DND-41 (cell line): ENCODE measurements around the gene COL4A2.

ENCODE experiments used
- ATAC-seq: fragments of 200-7000 bp; cut with Tn5 transposase; 3 replicates; pipeline ENCODE4 v1.9.1; 2021; ENCODE audit warnings: low read depth; ENCODE audit not compliant: insufficient read depth
- DNase-seq: peaks from one replicate; pipeline ENCODE4 v3.0.0-alpha.2; 2020
- H2AFZ ChIP-seq: 2 replicates; pipeline ENCODE4 v1.6.0; 2012; ENCODE audit warnings: low read depth, low read length
- H3K27ac ChIP-seq: 2 replicates; pipeline ENCODE4 v1.5.1; 2012; ENCODE audit warnings: low read length, inconsistent platforms
- H3K27me3 ChIP-seq: fragments of 200-600 bp; sonication (generic); 2 replicates; pipeline ENCODE4 v1.6.0; 2012; ENCODE audit warnings: low read length, mild to moderate bottlenecking, inconsistent platforms; ENCODE audit not compliant: insufficient read depth, poor library complexity
- H3K36me3 ChIP-seq: 2 replicates; pipeline ENCODE4 v1.5.1; 2012; ENCODE audit warnings: low read length, inconsistent platforms; ENCODE audit not compliant: insufficient read depth
- H3K4me1 ChIP-seq: 2 replicates; pipeline ENCODE4 v1.5.1; 2012; ENCODE audit warnings: mild to moderate bottlenecking, low read length; ENCODE audit not compliant: insufficient read depth
- H3K4me2 ChIP-seq: 2 replicates; pipeline ENCODE4 v1.6.0; 2012; ENCODE audit warnings: mild to moderate bottlenecking, moderate library complexity, low read length, inconsistent platforms; ENCODE audit not compliant: insufficient read depth
- H3K4me3 ChIP-seq, 2 experiments: fragments of 200-600 bp in 1 of 2; shearing (Covaris generic) in 1 of 2; 2 replicates each; pipeline ENCODE4 v1.5.1; 2012 to 2016; ENCODE audit warnings: inconsistent platforms in 2 of 2, low read length in 2 of 2, mild to moderate bottlenecking in 2 of 2, low read depth in 1 of 2, moderate library complexity in 1 of 2
- H3K79me2 ChIP-seq: 2 replicates; pipeline ENCODE4 v1.6.0; 2012; ENCODE audit warnings: low read length, inconsistent platforms; ENCODE audit not compliant: insufficient read depth
- H3K9ac ChIP-seq: 2 replicates; pipeline ENCODE4 v1.6.0; 2012; ENCODE audit warnings: low read depth, mild to moderate bottlenecking, inconsistent platforms, low read length, moderate library complexity
- H3K9me3 ChIP-seq: 2 replicates; pipeline ENCODE4 v1.5.1; 2012; ENCODE audit warnings: low read length, moderate library complexity, mild to moderate bottlenecking, inconsistent platforms; ENCODE audit not compliant: insufficient read depth, severe bottlenecking
- H4K20me1 ChIP-seq: 2 replicates; pipeline ENCODE4 v1.6.0; 2012; ENCODE audit warnings: low read length; ENCODE audit not compliant: insufficient read depth
- CTCF ChIP-seq: IDR thresholded peaks from 2 replicates; pipeline ENCODE4 v1.5.1; 2012; ENCODE audit warnings: borderline replicate concordance, low read length, moderate library complexity, mild to moderate bottlenecking; ENCODE audit not compliant: poor library complexity, severe bottlenecking; ENCODE audit errors: extremely low read depth
- EZH2 ChIP-seq: IDR thresholded peaks from 3 replicates; pipeline ENCODE4 v1.6.1; 2012; ENCODE audit warnings: borderline replicate concordance, low read depth, mild to moderate bottlenecking, moderate library complexity, low read length, inconsistent platforms; ENCODE audit not compliant: severe bottlenecking

COL4A2 gene

GRCh38 chr13:110520431-110521295 is 213.6 kb downstream of the COL4A2 start:
- DNase-seq (no peak), ATAC-seq (no peak)
- H3K4me1 ChIP-seq, result no peaks in the 10 kb centered on the region
- H4K20me1 ChIP-seq, result peaks cover 20% of the 10 kb centered on the region
- peaks cover 7% of the 10 kb centered on the region for H3K27me3 ChIP-seq
- H3K4me2 ChIP-seq, result no peak overlapping the region
- no peaks in the 10 kb centered on the region for H3K9me3 ChIP-seq
- no peaks in the 10 kb centered on the region for H3K36me3 ChIP-seq
- no peak for TF ChIP-seq EZH2
- TF ChIP-seq CTCF, result no peak
- H3K9ac ChIP-seq, result no peak overlapping the region
- no peak overlapping the region for H2AFZ ChIP-seq
- no peak overlapping the region for H3K27ac ChIP-seq
- H3K79me2 ChIP-seq, result no peaks in the 10 kb centered on the region
- H3K4me3 ChIP-seq, result no peak overlapping the region

- peaks cover 7% of the 10 kb centered on the region for H3K27me3 ChIP-seq
- ATAC-seq, result no peak
- no peak overlapping the region for H3K27ac ChIP-seq
Measured at GRCh38 chr13:110521296-110521680, 214.2 kb downstream of the COL4A2 start.

GRCh38 chr13:110521946-110522345 is 214.9 kb downstream of the COL4A2 start:
- H3K4me3 ChIP-seq, result no peak overlapping the region

More at GRCh38 chr13:110521296-110521680, 214.2 kb downstream of the COL4A2 start:
- no peak overlapping the region for H3K4me3 ChIP-seq
- no peak overlapping the region for H3K4me2 ChIP-seq
- DNase-seq, result no peak
- TF ChIP-seq CTCF, result no peak
- no peak for TF ChIP-seq EZH2
- H3K4me1 ChIP-seq, result no peaks in the 10 kb centered on the region
- H3K36me3 ChIP-seq, result no peaks in the 10 kb centered on the region
- no peak overlapping the region for H2AFZ ChIP-seq
- H4K20me1 ChIP-seq, result peaks cover 20% of the 10 kb centered on the region
- H3K9ac ChIP-seq, result no peak overlapping the region
- no peaks in the 10 kb centered on the region for H3K9me3 ChIP-seq
- H3K79me2 ChIP-seq, result no peaks in the 10 kb centered on the region

More at GRCh38 chr13:110521946-110522345, 214.9 kb downstream of the COL4A2 start:
- no peak overlapping the region for H3K27ac ChIP-seq
- H2AFZ ChIP-seq, result no peak overlapping the region
- no peaks in the 10 kb centered on the region for H3K79me2 ChIP-seq
- no peaks in the 10 kb centered on the region for H3K36me3 ChIP-seq
- no peak overlapping the region for H3K4me2 ChIP-seq
- H3K9me3 ChIP-seq, result no peaks in the 10 kb centered on the region
- TF ChIP-seq EZH2 (no peak), CTCF (no peak)
- ATAC-seq (no peak), DNase-seq (no peak)
- no peaks in the 10 kb centered on the region for H3K4me1 ChIP-seq
- no peak overlapping the region for H3K9ac ChIP-seq
- H3K27me3 ChIP-seq, result peaks cover 7% of the 10 kb centered on the region
- H4K20me1 ChIP-seq, result peaks cover 21% of the 10 kb centered on the region
